ENCODE measurements around the gene S100Z.

DNA sequence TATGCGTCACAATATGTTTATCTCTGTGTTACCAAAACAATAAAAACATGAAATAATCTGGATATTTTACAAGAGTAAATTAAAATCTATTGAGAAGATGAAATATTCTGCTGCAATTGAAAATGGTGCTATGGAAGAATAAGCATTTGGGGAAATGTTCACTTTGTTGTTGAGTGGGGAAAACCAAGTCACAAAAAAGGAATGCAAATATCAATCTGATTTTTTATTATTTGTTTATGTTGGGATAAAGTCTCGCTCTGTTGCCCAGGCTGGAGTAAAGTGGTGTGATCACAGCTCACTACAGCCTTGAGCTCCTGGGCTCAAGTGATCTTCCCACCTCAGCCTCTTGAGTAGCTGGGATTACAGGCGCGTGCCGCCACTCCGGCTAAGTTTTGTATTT is 39.6 kb upstream of the S100Z start:
- no peak for TF ChIP-seq POLR2A (IDR thresholded peaks at IDR 0.05)
- TF ChIP-seq, protein P1, sequence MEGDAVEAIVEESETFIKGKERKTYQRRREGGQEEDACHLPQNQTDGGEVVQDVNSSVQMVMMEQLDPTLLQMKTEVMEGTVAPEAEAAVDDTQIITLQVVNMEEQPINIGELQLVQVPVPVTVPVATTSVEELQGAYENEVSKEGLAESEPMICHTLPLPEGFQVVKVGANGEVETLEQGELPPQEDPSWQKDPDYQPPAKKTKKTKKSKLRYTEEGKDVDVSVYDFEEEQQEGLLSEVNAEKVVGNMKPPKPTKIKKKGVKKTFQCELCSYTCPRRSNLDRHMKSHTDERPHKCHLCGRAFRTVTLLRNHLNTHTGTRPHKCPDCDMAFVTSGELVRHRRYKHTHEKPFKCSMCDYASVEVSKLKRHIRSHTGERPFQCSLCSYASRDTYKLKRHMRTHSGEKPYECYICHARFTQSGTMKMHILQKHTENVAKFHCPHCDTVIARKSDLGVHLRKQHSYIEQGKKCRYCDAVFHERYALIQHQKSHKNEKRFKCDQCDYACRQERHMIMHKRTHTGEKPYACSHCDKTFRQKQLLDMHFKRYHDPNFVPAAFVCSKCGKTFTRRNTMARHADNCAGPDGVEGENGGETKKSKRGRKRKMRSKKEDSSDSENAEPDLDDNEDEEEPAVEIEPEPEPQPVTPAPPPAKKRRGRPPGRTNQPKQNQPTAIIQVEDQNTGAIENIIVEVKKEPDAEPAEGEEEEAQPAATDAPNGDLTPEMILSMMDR (IDR thresholded peaks at IDR 0.05), result no peak
